Measurements from ENCODE around the gene RTP4.
A peak's percentile ranks its signal among the peaks of the same experiment; 100 is the strongest.
"Not testable (repeated sequence)": the region's sequence is repeated elsewhere in the genome, so short reads cannot be mapped to it uniquely, and the experiment has no call there.

RTP4 gene

GRCh38 chr3:187396661-187397060, 28.5 kb downstream of the RTP4 start:
- Mint-ChIP-seq H3K4me1 (ENCODE audit: low read depth) (no peaks in the 10 kb centered on the region), H3K4me3 (no peak overlapping the region), H3K9me3 (no peaks in the 10 kb centered on the region), H3K27ac (no peak overlapping the region), H3K27me3 (ENCODE audit: low read depth) (peaks cover 41% of the 10 kb centered on the region), H3K36me3 (ENCODE audit: low read depth) (no peaks in the 10 kb centered on the region)
- no peak for DNase-seq (ENCODE audit: low spot score)

- Mint-ChIP-seq H3K27me3 (ENCODE audit: low read depth) (peaks cover 35% of the 10 kb centered on the region), H3K9me3 (no peaks in the 10 kb centered on the region), H3K4me3 (no peak overlapping the region), H3K36me3 (ENCODE audit: low read depth) (no peaks in the 10 kb centered on the region), H3K4me1 (ENCODE audit: low read depth) (no peaks in the 10 kb centered on the region), H3K27ac (no peak overlapping the region)
- DNase-seq (ENCODE audit: low spot score): no peak
Measured at GRCh38 chr3:187398955-187399354, 30.8 kb downstream of the RTP4 start.

GRCh38 chr3:187400756-187401155, 32.6 kb downstream of the RTP4 start:
- Mint-ChIP-seq H3K4me1 (ENCODE audit: low read depth) (no peaks in the 10 kb centered on the region), H3K9me3 (no peaks in the 10 kb centered on the region), H3K4me3 (no peak overlapping the region), H3K27me3 (ENCODE audit: low read depth) (peaks cover 27% of the 10 kb centered on the region), H3K36me3 (ENCODE audit: low read depth) (no peaks in the 10 kb centered on the region), H3K27ac (no peak overlapping the region)
- no peak for DNase-seq (ENCODE audit: low spot score)

GRCh38 chr3:187401856-187402255, 33.7 kb downstream of the RTP4 start:
- peaks cover 20% of the 10 kb centered on the region for H3K27me3 Mint-ChIP-seq (ENCODE audit: low read depth)
- DNase-seq (ENCODE audit: low spot score): no peak
- no peaks in the 10 kb centered on the region for H3K36me3 Mint-ChIP-seq (ENCODE audit: low read depth)
- H3K4me3 Mint-ChIP-seq: no peak overlapping the region
- H3K9me3 Mint-ChIP-seq: no peaks in the 10 kb centered on the region
- no peaks in the 10 kb centered on the region for H3K4me1 Mint-ChIP-seq (ENCODE audit: low read depth)
- H3K27ac Mint-ChIP-seq: no peak overlapping the region

- Mint-ChIP-seq H3K27ac (no peak overlapping the region), H3K4me3 (no peak overlapping the region), H3K4me1 (ENCODE audit: low read depth) (no peaks in the 10 kb centered on the region), H3K9me3 (no peaks in the 10 kb centered on the region), H3K36me3 (ENCODE audit: low read depth) (no peaks in the 10 kb centered on the region), H3K27me3 (ENCODE audit: low read depth) (peaks cover 22% of the 10 kb centered on the region)
- DNase-seq (ENCODE audit: low spot score): no peak
Measured at GRCh38 chr3:187403768-187404288, 35.6 kb downstream of the RTP4 start.

GRCh38 chr3:187406927-187407326, 38.7 kb downstream of the RTP4 start:
- no peaks in the 10 kb centered on the region for H3K36me3 Mint-ChIP-seq (ENCODE audit: low read depth)
- no peaks in the 10 kb centered on the region for H3K9me3 Mint-ChIP-seq

GRCh38 chr3:187411991-187412781, 44.0 kb downstream of the RTP4 start:
- peaks cover 21% of the 10 kb centered on the region for H3K27me3 Mint-ChIP-seq (ENCODE audit: low read depth)
- not testable (repeated sequence) for H3K9me3 Mint-ChIP-seq, H3K27ac Mint-ChIP-seq

More at GRCh38 chr3:187406927-187407326, 38.7 kb downstream of the RTP4 start:
- no peak for DNase-seq (ENCODE audit: low spot score)
- Mint-ChIP-seq H3K27ac (no peak overlapping the region), H3K4me1 (ENCODE audit: low read depth) (no peaks in the 10 kb centered on the region), H3K27me3 (ENCODE audit: low read depth) (peaks cover 21% of the 10 kb centered on the region), H3K4me3 (no peak overlapping the region)

More at GRCh38 chr3:187411991-187412781, 44.0 kb downstream of the RTP4 start:
- H3K4me1 Mint-ChIP-seq (ENCODE audit: low read depth); DNase-seq (ENCODE audit: low spot score); H3K36me3 Mint-ChIP-seq (ENCODE audit: low read depth): not testable (repeated sequence)
- peak overlapping the region; percentile 15 for H3K4me3 Mint-ChIP-seq
